Activated CD4-positive, alpha-beta T cell treated with anti-CD3 and anti-CD28 coated beads, Interleukin-2, amount 50 U/mL, for 1 hour (primary cell): ENCODE data around the gene NCMAP.
"Not testable (repeated sequence)": the region's sequence is repeated elsewhere in the genome, so short reads cannot be mapped to it uniquely, and the experiment has no call there.

Experiments used
- DNase-seq: peaks from one replicate; pipeline ENCODE4 v3.0.0-alpha.2; 2020

Gene NCMAP, protein sequence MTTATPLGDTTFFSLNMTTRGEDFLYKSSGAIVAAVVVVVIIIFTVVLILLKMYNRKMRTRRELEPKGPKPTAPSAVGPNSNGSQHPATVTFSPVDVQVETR

DNA sequence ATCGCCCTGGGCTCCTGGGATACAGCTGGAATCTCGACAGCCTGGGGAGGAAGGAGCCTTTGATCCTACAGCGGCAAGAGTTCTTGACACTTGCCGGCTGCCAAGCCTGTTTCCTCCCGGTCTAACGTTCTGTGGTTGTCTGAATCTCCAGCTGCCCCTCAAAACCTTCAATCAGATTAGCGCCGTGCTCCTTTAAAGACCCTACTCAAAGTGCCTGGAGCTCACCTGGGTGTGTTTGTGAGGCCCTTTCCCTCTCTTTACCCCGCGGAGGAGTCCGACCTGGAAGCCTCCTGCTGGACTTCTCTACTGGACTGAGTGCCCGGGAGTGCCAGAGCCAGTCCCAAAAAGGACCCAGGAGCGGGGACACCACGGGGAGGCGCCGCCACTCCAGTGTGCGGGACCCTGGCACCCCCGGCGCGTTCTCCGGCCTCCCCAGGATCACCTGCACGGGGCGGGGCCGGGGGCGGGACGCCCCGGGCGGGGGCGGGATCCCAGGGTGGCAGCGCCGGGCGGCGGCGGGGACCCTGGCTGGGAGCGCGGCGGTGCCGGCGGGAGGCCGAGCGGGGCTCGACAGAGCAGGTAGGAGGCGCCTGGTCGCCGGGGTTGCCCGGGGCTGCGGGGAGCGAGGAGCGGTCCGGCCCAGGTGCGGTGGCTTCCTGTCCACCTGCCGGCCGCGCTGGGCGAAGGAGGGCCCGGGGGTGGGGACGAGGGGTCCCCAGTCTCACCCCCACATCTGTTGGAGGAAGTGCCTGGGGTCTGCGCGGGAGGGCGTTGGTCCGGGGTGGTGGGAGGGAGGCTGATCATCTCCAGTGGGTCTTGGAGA lies at the start of gene NCMAP:
Gene NCMAP (plus strand): TSS at position 497 of the 823 bp plus-strand sequence. CDS start 39,344 bp downstream, outside the sequence.
- peak; percentile 56 for DNase-seq

DNA sequence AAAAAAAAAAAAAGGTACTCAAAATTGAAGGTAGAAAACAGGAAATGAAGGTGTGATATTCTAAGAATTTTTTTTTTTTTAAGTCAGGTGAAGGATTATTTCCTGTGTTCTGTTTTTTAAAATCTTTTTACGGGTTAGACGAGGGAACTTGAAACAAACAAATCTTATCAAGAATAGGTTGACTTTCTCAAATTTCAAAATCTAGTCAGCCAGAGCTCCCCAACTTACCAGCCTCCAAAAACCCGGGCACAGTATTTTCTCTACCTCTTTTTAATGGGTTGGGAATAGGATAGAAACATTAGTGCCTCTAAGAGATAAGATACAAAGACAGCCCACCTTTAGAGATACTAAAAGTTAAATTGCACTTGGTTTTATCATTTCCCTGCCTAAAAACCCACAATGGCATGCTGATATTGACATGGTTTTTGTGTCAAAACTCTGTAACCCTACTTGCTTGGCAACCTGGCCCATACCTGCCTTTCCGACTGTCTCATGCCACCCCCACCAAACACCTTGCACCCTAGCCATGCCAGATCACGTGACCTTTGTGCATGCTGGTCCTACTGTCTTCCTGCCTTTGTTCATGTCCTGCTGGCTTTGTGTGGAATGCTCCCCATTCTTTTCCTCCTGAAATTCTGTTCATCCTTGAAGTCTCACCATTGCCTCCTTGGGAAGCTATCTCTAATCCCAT lies 49.1 kb upstream of the NCMAP start:
- no peak for DNase-seq

DNA sequence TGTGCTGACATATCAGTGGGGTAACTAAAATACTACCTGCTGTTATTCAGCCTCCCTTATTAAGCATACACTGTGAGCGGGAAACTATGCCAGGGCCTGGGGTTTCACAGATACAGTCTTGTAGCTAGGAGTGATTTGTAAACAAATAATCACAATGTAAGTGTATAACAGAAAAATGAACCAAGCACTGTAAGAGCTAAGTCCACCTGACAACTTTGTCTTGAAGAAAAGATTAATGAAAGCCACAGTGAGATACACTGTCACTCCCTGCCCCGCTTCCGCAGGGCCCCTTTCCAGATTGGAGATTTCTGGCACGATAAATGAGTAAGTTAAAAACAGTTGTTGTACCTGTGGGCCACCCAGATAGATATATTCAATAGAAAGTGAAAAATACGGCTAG lies 48.5 kb upstream of the NCMAP start:
- DNase-seq, result peak; percentile 44

DNA sequence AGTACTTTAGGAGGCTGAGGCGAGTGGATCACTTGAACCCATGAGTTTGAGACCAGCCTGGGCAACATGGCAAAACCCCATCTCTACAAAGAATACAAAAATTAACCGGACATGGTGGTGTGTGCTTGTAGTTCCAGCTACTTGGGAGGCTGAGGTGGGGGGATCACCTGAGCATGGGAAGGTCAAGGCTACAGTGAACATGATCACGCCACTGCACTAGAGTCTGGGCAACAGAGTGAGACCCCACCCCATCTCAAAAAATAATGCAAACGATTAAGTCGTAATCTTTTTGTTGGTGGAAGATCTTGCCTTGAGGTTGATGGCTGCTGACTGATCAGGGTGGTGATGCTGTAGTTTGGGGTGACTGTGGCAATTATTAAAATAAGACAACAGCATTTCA lies 47.0 kb upstream of the NCMAP start:
- DNase-seq, result no peak

DNA sequence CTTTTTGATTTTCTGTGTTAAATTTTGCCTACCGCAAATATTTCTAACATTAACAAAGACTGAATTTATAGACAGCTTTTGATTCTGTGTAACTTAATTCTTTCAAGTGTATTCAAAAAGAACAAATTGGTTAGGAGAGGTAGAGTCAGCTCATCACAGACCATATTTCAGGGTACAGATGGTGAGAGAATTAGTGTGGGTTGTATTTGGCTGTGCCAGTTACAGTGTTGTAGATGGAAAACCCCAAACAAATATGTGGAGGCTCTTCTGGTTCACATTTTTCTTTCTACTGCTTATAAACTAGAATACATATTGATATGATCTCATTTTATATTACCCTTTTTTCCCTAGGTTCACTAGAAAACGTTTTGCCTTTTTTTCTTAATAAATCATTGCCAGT lies 42.2 kb upstream of the NCMAP start:
- no peak for DNase-seq

DNA sequence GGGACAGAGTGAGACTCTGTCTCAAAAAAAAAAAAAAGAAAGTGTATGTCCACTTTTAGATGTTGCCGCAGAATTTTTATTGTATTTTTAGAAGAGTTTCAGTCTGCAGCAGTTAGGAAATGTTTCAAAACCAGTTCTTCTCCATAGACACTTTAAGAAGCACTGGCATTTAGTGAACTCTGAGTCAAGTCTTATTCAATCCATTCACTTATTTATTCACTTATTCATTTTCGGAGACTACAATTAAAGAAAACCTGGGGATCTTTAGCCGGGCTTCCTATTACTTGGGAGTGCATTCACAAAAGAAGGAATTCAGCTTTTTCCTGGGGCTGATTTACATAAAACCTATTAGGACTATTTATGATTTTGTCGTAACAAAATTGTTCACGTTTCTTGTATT lies 40.9 kb upstream of the NCMAP start:
- no peak for DNase-seq

DNA sequence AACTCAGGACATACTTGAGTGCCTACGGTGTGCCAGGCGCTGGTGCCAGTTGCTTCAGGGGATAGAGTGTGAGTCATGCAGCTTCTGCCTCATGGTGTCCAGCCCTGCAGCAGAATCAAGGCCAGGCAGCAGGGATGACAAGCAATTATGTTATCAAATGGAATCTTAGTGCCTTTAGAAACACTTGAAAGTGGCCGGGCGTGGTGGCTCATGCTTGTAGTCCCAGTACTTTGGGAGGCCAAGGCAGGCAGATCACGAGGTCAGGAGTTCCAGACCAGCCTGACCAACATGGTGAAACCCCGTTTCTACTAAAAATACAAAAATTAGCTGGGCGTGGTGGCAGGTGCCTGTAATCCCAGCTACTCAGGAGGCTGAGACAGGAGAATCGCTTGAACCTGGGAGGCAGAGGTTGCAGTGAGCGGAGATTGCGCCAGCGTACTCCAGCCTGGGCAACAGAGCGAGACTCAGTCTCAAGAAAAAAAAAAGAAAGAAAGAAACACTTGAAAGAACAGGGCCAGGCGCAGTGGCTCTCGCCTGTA lies 40.1 kb upstream of the NCMAP start:
- DNase-seq, result not testable (repeated sequence)

DNA sequence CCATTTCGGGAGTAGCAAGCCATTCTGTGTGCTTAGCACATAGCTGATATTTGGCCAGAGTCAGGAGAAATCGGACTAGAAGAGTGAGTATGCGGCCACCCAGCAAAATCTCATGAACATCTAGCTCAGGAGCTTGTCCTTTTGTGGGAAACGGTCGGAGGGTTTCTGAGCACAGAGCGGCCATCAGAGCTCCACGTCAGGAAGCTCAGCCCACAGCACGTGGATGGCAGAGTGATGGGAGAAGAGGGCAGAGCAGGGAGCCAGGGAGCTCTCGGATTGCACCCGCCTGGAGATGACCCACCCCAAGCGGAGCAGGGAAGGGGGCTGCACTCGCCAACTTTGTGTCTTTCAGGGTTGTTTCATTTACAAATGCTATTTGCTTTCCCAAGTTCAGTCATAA lies 39.4 kb upstream of the NCMAP start:
- DNase-seq, result no peak

DNA sequence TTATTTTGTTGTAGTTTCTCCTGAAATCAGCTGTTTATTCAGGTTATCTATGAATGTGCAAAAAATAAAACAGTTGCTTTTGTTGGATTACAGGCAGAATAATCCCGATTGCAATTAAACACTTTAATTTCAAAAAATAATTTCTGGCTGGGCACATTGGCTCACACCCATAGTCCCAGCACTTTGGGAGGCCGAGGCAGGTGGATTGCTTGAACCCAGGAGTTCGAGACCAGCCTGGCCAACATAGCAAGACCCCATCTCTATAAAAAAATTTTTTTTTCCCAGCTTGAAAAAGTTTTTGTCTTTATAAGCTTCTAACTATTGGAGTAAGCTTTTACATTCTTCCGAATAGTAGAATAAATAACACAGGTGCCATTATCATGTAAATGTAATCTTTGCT lies 38.0 kb upstream of the NCMAP start:
- DNase-seq, result no peak

DNA sequence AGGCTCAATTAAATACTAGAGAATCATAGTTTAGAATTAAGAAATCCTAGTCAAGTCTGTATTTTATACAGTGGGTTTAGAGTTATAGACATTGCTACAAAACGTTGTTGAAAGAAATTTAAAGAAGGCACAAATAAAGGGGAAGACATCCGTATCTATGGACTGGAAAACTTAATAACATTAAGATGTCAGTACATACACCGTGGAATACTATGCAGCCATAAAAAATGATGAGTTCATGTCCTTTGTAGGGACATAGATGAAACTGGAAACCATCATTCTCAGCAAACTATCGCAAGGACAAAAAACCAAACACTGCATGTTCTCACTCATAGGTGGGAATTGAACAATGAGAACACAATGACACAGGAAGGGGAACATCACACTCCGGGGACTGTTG lies 35.6 kb upstream of the NCMAP start:
- not testable (repeated sequence) for DNase-seq

DNA sequence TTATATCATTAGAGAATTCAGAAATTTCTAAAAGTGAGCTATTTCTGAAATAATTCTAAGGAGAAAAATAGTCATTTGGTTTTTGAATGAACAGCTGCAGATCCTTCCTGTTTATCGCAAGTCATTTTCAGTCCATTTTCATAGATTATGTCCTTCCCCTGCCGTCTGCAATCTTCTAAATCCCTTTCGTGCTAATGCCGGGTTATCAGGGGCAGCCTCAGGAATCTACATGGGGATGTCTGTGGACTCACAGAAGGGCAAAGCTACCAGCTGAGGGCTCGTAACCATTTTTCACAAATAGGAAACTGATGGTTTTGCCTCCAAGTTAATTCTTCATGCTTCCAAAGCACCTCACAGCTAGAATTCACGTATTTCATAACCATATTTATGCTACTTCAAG lies 30.3 kb upstream of the NCMAP start:
- no peak for DNase-seq

DNA sequence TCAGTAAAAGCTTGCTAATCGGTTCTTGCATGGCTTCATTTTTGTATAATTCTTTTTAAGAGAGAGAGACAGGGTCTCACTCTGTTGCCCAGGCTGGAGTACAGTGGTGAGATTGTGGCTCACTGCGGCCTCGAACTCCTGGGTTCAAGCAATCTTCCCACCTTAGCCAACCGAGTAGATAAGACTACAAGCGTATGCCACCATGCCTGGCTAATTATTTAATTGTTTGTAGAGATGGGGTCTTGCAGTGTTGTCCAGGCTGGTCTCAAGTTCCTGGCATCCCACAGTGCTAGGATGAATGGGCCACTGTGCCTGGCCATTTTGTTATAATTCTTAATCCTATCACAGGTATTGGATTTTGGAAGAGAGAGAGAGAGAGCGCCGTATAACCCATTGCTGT lies 29.8 kb upstream of the NCMAP start:
- DNase-seq, result no peak

DNA sequence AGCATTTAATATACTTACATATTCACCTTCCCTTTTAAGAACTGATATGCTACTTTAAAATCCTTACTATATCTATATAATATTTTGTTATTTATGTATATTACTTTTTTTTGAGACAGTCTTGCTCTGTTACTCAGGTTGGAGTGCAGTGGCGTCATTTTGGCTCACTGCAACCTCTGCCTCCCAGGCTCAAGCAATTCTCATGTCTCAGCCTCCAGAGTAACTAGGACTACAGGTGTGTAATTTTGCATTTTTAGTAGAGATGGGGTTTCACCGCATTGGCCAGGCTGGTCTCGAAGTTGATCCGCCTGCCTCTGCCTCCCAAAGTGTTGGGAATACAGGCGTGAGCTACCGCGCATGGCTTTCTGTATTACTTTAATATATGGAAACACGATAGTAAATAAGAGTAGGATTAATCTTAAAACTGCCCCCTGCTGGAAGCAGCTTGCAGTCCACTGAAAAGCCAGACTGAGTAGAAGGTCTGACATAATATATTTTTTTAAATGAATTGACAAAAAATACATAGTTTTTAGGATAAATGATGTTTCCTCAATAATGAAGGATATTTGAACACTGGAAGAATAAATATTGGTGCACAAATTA lies 28.8 kb upstream of the NCMAP start:
- peak; percentile 56 for DNase-seq

DNA sequence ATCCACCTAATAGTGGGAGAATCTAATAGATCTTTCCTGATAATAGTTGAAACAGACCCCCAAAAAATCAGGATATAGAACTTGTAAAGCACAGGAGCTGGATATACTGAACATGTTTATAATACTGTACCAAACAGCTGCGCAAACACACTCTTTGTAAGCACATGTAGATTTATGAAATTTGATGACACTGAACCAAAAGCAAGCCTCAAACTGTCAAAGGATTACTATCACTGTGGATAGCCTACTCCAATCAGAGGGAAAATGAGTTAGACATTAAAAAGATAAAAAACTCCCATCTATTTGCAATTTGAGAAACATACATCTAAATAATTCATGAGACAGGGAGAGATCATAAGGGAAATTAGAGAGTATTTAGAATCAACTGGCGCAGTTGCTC lies 27.1 kb upstream of the NCMAP start:
- no peak for DNase-seq

DNA sequence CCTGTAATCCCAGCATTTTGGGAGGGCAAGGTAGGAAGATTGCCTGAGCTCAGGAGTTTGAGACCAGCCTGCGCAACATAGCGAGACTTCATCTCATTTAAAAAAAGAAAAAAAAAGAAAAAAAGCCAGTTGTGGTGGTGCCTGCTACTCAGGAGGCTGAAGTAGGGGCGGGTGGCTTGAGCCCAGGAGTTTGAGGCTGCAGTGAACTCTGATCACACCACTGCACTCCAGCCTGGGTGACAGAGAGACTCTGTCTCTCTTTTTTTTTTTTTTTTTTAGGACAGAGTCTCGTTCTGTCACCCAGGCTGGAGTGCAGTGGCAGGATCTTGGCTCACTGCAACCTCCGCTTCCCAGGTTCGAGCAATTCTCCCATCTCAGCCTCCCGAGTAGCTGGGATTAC lies 26.6 kb upstream of the NCMAP start:
- DNase-seq, result not testable (repeated sequence)

DNA sequence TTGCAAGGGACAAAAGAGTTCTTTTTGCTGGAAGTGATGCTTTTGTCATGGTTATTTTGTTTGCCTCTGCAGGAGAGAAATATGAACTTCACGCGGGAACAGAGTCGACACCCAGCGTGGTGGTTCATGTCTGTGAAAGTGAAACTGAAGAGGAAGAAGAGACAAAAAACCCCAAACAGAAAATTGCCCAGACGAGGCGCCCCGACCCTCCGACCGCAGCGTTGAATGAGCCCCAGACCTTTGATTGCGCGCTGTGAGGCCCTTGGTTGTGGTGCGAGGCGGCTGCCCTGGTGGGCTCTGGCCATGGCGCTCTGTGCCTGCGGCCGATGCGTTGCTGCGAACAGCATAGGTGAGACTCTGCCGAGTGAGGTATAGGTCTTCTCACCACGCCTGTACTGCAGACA lies 20.9 kb upstream of the NCMAP start:
- peak; percentile 74 for DNase-seq

DNA sequence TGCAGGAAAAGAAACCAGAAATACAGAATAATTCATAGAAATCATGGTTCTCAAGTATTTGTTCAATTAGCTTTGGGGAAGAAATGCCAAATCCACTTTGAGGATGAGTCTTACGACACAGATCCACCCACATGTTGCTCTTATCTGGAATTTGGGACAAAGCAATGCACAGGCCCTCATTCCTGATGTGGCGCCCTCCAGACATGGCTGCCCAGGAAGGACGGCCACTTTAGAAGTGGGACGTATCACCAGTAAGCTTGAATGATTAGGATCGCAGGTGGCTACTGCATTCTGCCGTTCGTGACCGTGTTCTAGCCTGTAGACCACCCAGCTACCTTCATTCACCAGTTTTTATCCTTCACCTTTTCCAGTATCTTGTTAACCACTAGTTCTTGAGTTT lies 20.1 kb upstream of the NCMAP start:
- DNase-seq, result no peak

DNA sequence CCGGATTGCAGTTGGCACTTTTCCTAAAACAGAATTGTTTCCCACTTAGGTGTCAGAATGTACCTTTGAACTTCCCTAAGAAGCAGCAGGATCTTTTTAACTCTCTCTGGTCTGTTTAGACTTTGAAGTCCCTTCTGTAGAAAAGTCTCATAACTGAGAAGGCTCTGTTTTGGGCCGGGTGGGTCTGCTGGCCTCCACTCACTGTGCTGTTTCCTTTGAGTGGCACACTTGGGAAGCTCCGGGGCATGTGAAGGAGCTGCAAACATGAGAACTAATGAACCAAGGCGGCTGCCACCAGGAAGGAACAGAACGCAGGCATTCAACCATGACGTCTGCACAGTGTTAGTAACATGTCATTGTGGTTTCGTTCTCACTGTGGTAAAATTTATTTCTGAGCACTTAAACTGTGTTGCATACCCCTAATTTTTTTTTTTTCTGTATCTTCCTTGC lies 19.5 kb upstream of the NCMAP start:
- peak; percentile 73 for DNase-seq

DNA sequence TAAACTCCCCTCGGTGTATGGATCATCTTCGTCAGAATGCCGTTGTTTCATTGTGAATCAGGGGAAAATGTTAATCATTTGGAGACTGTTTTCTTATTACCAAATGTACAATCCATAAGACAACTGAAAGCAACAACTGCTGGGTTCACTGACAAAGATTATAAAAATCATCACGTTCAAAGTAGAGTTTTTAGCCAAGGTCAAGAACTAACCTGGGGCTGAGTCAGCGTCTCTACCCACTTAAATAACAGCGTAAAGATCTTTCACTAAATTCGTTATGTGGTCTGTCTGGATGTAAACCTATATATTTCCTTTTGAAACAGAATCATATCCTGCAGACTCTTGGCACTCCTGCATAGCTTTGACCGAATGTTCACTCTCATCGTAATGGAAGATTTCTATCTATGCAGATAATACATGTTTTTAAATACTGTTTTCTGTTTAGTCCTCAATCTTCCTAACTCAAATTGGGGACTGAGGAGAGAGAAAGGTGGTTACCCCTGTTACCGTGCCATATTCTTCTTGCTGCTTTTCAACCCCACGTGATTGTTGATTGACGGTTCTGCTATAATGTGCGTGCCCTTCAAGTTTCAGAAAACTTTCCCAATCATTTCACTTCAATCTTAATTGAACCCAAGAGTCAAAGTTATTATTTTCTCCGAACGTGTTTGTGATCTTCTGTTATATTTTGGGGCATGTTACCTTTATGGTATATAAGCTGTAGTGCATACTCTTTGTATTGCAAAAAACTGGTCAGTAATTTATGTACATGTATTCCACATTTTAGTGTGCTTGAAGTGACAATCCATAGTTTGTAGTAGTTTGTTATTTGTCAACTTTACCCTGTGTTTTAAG lies 15.6 kb upstream of the NCMAP start:
- DNase-seq, result no peak

DNA sequence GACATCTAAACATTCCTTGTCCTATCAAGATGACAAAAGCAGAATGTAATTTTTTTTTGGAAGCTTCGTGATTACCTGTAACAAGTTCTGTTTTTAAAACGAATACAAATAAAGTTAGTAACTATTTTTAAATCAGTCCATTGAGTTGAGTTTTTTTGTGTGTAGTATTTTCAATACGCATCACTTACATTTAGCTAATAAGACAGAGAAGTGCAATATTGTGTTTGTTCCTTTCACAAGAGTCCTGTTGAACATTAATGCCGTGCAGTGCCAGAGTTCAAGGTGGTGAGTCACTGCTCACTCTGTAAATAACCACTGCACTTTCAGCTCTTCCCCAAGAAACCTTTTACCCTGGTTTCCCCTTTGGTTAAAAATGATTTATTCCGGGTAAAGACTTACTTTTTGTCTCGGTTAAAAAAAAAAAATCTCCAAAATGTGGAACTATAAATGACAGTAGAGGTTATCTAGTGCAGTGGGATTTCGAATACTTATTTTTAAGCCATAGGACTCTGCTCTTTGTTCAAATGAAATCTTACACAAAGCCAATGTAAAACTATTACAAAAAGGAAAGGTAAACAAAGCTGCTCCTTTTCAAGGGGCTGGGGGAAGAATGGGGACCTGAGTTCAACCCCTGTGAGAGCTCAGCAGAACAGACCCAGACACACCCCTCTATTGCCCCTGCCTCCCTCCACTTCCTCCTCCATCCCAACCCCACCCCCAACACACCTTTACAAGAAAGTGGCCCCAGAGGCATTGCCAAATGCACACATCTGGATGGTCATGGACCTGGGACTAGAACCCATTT lies 14.8 kb upstream of the NCMAP start:
- DNase-seq, result no peak

DNA sequence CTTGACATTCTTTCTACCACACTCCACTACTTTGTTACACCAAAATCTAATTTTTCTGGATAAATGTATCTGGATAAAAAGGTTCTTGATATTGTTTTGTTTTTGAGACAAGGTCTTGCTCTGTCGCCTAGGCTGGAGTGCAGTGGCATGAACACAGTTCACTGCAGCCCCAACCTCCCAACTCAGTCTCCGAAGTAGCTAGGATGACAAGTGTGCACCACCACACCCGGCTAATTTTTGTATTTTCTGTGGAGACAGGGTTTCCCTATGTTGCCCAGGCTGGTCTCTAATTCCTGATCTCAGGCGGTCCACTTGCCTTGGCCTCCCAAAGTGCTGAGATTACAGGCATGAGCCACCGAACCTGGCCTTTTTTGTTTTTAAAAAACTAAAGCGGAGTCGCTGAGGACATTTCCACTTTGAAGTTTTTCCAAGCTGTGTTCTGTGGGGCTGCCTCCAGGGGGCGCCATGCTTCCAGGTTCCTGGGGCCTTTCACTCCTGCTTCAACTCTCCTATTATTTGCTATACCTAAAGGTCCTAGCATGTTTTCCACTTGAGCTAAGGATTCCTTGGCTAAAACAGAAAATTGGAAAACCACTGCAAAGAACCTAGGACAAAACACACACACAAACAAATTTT lies 14.1 kb upstream of the NCMAP start:
- DNase-seq, result peak; percentile 23
